ENCODE measurements around the gene SPATS2.

- TF ChIP-seq CTCF (IDR thresholded peaks at IDR 0.05), result no peak
- TF ChIP-seq POLR2A (IDR thresholded peaks at IDR 0.05), result no peak
These were observed 21.2 kb upstream of the SPATS2 start for GRCh38 chr12:49345825-49346658.

Data from testis (tissue), 2 donors.